Anterior cingulate cortex (tissue), 58 donors: ENCODE results near the gene CTNNBL1.

ENCODE experiments used
- DNase-seq, 58 donors: peaks; one replicate each; lab custom pipeline; 2025; lab: John Stamatoyannopoulos, UW

CTNNBL1 gene

DNA sequence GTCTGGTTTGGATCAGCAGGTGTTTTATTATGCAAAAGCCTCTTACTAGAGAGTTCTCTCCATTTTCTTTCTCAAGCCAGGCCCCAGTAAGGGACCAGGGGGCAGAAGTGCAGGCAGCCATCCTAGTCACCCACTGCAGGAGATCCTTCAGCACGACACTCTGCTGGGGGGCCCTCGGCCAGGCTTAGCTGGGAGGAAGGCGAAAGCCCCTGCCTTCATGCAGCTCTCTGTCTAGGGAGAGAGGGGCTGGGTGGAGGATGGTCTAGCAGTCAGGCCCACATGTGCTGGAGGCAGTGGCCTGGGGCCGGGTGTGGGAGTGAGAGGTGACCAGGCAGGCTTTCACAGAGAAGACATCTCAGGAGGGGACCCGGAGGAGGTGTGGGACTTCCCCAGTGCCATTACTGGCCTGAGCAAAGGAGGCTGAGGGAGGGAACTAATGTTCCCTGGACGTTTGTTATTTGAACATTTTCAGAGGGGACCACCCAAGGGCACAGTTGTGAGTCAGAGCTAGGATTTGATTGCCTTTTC is 175.6 kb downstream of the CTNNBL1 start:
- DNase-seq = no peak

DNA sequence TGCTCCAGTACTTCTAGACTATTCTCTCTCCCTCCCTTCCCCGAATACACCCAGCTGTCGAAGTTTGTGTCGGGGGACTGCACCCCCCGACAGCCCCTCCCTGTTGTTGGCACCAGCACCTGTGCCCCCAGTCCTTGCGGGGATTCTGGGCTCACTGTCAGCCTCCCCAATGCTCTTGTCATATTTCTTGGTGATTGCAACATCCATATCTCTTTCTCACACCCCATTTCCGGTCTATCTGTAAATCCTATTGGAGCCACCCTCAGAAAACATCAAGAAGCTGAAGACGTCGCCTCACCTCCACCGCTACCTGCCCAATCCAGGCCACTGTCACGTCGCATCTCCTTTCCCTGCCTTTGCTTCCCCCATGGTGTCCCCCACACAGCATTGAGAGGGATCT is 176.5 kb downstream of the CTNNBL1 start:
- no peak for DNase-seq

DNA sequence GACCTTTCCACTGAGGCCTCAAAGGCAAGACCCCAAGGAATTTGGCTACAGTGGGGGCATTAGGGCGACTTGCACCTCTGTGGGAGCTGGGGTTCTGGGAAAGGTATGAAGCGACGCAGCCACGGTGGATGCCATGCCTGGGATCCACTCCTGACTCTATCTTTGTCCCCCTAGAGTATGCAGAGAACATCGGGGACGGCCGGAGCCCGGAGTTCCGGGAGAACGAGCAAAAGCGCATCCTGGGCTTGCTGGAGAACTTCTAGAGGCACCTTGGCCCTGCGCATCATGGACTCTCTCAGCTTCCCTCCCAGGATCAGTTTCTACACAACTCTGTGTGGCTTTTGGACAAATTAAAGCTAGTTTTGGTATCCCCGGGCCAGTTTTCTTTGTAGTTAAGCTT is 177.9 kb downstream of the CTNNBL1 start:
- DNase-seq = no peak

DNA sequence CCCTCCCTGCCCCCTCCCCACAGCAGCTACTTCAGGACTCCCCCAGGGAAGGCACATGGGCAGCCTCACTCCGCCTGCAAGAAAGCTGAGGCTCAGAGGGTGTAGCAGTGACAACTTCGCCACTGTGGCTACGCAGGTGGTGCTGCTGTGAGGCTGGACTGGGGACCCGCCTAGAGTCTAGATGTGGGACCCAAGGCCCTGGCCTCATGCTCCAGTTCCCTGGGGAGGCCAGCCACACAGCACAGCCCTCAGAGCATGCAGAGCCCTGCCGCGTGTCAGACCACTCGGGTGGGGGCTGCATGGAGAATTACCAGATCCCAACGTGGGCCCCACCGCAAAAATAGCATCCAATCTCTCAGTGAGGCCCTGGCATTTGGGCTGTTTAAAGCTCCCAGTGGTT is 178.3 kb downstream of the CTNNBL1 start:
- no peak for DNase-seq

DNA sequence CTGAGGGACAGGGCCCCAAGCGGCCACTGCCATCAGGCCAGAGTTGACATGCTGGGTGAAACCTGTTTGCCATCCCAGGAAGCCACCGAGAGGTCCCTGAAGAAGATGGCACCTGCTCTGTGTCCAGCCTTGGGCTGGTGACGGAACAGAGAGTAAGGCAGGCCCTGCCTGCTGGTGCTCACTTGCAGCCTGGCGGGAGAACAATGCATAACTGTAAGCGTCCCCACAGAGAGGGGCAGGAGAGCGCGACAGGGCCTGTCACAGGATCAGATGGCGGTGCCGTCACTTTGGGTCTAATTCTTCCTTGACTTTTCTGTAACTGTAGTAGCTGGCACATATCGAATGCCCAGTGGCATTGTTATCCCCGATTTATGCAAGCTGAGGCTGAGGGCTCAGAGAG is 180.1 kb downstream of the CTNNBL1 start:
- peak in 13 of 58 donors; percentile 7 to 59 (median 34) for DNase-seq

DNA sequence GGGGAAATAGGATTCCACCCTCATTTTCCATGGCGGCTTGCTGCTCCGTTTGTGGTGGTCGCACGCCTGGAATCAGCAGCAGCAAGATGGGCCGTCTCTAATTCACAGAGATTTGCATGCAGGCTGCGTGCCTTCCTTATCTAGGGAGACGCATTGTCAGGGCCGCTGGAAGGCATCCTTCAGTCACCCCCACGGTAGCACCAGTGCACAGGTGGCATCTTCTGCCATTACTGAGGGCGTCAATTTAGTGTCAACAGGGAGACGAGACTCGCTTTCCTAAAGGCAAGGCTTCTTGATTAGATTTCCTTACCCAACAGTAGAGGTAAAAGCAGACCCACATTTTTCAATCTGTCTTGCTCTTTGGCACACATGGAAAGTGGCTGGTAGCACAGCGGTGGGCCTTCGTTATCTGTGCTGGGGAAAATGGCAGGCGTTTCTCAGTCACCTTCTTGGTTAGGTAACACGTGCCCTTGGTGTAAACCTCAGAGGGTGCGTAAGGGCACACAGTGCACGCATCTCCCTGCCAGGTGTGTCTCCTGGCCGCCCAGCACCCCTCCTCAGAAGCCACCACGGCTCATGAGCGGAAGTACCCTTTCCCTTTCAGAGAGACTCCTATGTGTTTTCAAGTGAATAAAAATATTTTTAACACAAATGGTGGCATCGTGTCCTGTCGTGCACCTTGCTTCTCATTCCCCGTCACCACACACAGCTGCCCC is 181.8 kb downstream of the CTNNBL1 start:
- no peak for DNase-seq

DNA sequence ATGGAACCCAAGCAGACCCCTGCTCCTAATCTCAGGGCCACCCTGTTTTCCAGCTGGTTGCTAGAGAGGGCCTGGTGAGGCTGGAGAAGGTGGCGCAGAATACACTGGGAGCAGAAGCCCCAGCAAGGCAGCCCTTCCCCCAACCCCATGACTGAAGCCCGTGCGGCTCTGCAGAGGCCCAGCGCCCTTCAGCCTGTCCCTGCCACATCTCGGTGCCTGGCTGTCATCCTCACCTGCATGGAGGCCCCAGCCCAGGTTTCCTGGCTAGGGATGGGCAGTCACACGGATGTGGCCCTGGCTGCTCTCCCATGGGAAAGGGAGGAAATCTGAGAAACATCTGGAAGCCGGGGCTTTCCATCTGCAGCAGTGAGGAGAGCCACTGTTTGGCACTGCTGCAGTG is 183.0 kb downstream of the CTNNBL1 start:
- DNase-seq = no peak

DNA sequence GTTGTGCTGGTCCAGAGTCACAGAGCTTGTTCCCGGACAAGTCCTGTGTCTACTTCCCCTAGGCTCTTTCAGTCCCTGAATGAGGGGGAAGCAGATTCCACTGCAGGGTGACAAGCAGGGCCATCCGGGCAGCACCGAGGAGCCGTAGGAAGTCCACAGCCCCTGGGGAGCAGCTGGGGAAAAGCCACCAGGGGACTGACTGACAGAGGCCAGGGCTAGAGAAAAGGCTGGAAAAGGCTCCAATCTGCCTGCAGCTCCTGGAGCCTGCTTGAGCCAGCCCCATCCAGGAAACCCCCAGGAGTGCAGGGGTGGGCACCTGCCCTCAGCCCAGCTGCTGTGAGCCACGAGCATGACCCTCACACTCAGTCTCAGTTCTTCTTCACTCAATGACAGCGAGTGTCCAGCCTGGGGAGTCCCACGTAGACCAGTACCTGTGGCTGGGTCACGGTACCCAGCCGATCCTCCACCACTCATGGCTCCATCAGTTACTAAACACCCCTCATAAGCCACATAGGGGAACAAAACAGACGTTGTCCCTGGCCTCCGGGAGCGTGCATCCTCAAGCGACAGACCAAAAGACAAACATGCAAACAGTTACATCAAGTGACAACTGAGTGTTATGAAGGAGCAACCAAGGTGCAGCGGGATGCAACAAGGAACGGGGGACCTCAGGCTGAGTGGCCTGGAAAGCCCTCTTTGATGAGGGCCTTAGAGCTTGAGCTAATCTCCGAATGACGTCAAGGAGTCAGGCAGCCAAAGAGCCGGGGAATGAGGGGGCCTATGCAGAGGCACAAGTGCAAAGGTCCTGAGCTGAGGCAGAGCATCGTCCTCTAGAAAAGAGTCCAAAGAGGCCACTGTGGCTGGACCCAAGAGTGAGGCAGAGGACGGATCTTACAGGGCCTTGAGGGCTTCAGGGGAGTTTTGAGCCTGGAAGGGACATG is 184.3 kb downstream of the CTNNBL1 start:
- no peak for DNase-seq

DNA sequence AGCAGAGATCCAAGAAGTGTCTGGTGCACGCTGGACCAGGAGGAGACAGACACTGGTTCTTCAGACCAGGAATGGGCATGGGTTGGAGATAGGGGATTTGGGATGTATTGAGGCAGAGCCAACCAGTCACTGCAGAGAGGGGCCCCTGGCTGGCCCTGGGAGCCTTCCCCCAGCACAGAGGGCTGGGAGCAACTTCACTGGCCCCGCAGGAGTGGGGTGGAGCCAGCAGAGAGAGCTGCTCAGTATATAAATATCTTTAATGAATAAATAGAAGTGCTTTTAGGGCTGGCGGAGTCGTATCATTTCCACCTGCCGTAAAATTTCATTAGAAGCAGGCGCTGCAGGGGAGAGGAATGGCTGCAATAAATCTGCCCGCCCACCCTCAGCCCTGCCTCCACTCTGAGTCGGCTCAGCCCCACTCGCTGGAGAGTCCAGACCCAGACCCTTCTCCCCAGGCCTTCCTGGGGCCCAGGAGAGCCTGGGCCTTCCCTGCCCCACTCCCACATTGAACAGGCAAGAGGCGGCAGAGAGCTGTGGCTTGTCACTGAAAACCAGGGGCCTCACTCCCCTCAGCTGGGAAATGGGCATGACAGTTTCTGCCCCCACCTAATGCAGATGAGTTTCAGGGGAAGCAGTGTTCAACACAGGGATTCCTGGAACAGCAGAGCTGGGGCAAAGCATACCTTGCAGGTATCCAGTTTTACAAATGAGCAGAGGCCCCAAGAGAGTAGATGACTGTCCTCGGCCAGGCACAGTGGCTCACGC is 185.2 kb downstream of the CTNNBL1 start:
- no peak for DNase-seq

DNA sequence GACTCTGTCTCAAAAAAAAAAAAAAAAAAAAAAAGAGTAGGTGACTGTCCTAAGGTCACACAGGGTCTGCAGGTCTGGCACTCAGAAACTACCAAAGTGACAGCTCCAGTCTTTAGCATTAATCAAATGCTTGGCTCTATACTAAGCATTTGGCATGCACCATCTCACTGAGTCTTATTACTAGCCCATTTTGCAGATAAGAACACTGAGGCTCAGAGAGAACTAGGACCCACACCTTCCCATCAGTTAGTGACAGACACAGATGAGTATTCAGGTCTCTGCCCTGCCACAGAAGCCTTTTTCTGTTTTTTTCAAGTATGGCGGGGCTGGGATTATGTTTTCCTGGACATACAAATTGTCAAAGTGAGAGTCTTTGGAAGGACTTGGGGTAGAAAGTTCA is 186.0 kb downstream of the CTNNBL1 start:
- DNase-seq = no peak

DNA sequence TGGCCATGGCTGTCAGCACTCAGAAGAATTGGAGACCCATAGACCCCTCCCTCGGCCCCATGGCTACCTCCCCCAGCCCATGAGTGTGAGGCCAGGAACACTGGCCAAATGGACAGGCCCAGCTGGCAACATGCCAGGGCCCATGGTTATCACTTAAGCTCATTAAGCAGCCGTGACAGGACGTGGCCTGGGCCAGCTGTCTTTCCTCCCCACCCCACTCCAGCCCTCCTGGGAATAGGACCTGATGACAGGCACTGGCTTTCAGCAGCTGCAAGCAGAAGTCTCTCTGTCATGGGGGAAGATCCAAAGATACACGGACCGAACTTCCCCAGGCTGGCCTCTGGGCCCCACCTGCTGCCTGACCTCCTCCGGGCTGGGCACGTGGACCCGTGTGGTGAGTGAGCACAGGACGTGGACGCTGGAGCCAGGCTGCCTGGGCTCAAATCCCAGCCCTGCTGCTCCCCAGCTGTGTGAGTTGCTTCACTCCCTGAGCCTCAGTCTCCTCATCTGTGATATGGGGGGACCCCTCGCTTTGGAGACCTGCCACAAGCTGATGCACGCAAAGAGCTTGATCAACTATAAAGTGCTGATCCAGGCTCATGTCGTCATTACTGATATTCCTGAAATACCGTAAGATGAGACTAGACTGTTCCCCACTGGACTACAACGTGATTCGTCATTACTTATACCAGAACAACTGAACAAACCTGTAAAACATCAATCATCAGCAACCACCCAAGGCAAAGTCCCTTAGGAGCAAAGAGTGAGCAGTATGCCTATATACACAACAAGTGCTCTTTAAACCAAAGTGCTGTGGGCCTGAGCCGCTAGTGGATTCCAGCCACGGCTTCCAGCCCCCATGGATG is 187.1 kb downstream of the CTNNBL1 start:
- peak in 1 of 58 donors; percentile 29 for DNase-seq

DNA sequence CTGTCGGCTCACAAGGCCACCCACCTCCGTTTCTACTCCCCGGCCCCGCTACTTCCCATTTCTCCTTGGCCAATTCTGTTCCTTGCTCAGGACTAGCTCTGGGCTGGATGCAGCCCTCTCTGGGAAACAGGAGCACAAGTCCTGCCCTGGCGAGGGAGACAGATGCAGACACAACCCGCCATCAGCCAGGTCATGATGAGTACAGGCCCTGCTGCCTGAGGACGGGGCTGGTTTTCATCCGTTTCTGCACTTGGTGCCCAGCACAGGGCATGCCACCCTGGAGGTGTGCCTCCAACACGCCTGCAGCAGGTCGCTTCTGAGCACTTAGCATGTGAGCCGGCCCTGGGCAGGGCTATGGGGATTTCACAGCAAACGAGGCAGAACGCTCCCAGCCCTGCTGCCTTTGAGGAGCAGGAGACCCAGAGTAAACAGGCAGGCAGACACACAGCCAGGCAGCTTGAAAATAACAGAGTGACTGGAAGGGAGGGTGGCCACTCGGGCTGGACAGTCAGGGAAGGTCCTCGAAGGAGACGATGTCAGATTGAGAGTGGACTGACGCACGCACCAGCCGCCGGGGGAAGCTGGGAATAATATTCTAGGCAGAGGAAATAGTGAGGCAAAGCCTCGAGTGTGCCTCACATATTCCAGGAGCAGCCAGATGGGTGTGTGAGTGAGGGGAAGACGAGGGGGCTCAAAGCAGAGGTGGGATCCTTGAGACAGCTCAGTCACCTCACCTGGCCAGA is 187.9 kb downstream of the CTNNBL1 start:
- DNase-seq = no peak

DNA sequence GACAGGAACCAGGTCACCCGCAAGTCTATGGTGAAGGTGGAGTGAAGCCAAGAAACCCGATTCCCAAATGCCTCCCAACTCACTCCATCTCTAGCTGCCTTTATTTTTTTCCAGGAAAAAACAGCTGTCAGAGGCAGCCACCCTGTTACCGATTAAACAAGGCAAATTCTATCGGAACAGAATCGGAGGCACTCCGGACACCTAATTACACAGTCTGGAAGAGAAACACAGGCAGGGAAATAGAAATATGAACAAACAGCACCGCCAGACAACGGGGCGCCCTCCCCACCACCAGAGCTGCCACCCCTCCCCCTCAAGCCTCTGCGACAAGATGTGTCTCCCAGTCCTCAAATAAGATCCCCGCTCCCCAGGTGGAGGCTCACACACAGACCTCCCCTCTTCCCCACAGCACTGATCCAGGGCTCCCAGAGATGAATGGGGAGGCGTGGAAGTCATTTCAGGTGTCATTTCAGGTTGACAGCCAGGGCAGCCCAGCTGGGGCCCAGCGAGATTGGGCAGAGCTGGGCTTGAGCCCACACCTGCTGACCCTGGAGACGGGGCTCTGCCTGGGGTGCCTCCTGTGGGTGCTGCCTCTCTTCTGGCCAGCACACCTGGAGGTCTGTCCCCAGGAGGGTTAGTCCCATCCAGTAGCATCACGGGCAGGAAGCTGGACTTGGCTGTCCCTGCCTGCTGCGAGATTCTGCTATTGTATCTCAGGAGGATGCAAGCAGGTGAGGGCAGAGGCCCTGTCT is 189.3 kb downstream of the CTNNBL1 start:
- DNase-seq = no peak

DNA sequence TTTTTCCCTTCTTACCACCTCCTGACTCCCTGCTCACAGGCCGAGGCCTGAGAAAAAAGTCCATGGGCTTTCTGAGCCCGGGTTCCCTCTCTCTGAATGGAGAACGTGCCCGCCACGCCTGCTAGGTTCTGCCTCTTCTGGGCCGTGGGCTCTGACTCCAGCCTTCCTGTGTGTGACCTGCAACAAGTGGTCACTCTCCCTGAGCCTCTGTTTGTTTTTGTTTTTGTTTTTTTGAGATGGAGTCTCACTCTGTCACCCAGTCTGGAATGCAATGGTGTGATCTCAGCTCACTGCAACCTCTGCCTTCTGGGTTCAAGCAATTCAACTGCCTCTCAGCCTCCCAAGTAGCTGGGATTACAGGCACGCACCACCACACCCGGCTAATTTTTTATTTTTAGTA is 191.2 kb downstream of the CTNNBL1 start:
- DNase-seq = no peak

DNA sequence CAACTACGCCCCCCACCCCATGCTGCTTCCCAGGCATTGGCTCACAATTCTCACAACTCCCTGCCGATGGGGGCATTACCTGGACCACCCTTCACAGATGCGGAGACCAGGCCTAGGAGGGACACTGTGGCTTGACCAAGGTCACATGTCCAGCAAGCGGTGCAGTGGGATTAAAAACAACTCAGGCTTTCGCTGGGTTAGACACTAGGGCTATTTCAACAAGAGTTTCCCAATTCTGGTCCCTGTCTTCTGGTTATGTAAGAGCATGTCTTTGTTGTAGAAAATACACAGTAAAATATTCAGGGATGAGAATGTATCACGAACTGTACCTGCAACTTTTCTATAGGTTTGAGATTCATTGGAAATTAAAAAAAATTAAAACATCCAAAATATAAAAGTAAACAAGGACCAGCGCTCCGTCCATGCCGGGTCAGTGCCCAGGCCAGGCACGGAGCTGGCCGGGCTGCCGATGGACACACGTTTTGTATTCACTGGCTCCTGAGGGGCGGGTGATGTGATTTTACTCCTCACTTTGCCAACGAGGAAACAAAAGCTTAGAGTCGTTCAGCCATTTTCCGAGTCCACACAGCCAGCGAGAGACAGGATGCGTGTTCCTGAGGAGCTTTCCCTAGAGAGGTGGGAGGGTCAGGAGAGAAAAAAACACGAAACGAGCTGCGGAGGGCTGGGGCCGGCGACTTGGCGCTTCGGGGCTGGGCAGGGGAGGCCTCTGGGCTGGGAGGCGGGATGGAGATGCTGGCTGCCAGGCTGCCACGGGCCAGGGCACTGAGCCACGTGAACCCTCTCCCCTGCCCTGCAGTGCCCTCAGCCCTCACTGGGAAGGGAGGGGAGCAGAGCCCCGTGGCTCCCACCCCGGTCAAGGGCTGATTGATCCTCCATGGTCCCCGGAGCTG is 192.0 kb downstream of the CTNNBL1 start:
- peak in 2 of 58 donors; percentile 13 to 14 for DNase-seq

DNA sequence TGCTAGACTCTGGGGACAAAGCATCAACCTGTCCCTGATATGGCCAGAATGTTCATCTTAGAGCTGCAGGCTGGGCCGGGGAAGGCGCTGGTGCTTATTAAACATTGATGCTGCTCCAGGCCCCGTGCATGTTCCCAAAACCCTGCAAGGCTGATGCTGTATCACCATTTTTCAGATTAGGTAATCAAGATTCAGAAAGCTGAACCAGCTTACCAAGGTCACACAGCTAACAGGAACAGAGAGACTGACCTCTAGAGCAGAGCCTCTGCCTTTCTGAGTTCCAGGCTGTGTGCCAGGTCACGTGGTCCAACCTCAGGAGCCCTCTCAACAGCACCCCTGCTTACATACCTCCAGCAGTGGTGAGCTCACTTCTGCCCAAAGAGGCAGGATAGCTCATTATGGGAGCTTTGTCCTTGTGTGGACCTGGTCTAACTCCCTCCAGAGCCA is 193.0 kb downstream of the CTNNBL1 start:
- DNase-seq = no peak

DNA sequence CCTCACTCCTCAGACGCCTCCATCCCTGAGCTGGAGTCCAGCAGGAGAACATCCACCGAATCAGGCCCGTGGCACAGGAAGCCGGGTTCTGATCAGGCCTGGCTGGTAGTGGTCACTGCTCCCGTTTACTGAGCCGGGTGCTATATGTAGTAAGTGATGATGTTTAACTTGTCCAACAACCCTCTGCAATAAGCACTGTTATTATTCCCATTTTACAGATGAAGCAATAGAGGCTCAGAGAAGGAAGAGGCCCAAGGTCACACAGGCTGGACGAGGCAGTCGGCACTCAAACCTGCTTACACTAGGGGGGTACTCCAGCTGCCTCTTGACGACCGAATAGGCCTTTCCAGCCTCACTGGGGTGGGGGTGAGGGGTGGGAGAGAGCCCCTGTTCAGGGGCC is 194.8 kb downstream of the CTNNBL1 start:
- DNase-seq = no peak
